SHP77 treated with DMSO at 0.1 percent for 48 hours (cell line): Measurements from ENCODE around the gene HSD11B1.
"Not testable (repeated sequence)": the region's sequence is repeated elsewhere in the genome, so short reads cannot be mapped to it uniquely, and the experiment has no call there.

Experiments
- DNase-seq: peaks from one replicate; lab custom pipeline; 2025; lab: John Stamatoyannopoulos, UW

HSD11B1 gene

GRCh38 chr1:209692296-209692695 is 12.3 kb upstream of the HSD11B1 start:
- DNase-seq, result no peak

- peak; percentile 14 for DNase-seq
Observed at GRCh38 chr1:209692745-209693504, 11.7 kb upstream of the HSD11B1 start.

- DNase-seq, result no peak
Observed at GRCh38 chr1:209696673-209697072, 8.0 kb upstream of the HSD11B1 start.

GRCh38 chr1:209697126-209697525 is 7.5 kb upstream of the HSD11B1 start:
- DNase-seq, result no peak

- not testable (repeated sequence) for DNase-seq
Observed at GRCh38 chr1:209700686-209701085, 4.0 kb upstream of the HSD11B1 start.

- DNase-seq, result no peak
Observed at GRCh38 chr1:209702832-209703231, 1.8 kb upstream of the HSD11B1 start.

- DNase-seq, result no peak
Observed at GRCh38 chr1:209703834-209704504, 677 bp upstream of the HSD11B1 start.

GRCh38 chr1:209705033-209705598 is 470 bp downstream of the HSD11B1 start:
- no peak for DNase-seq

GRCh38 chr1:209706622-209707021 is 2.0 kb downstream of the HSD11B1 start:
- no peak for DNase-seq

GRCh38 chr1:209707308-209707707 is 2.7 kb downstream of the HSD11B1 start:
- DNase-seq, result no peak

GRCh38 chr1:209708297-209708696 is 3.7 kb downstream of the HSD11B1 start:
- no peak for DNase-seq

- no peak for DNase-seq
Observed at GRCh38 chr1:209710093-209710492, 5.4 kb downstream of the HSD11B1 start.

- no peak for DNase-seq
Observed at GRCh38 chr1:209710847-209711246, 6.2 kb downstream of the HSD11B1 start.

GRCh38 chr1:209714338-209714737 is 9.7 kb downstream of the HSD11B1 start:
- DNase-seq, result no peak

- DNase-seq, result no peak
Observed at GRCh38 chr1:209715314-209715713, 10.7 kb downstream of the HSD11B1 start.

GRCh38 chr1:209717818-209718217 is 13.2 kb downstream of the HSD11B1 start:
- no peak for DNase-seq

- no peak for DNase-seq
Observed at GRCh38 chr1:209720326-209720725, 15.7 kb downstream of the HSD11B1 start.

GRCh38 chr1:209720826-209721225 is 16.2 kb downstream of the HSD11B1 start:
- no peak for DNase-seq

GRCh38 chr1:209721323-209721722 is 16.7 kb downstream of the HSD11B1 start:
- DNase-seq, result no peak

- no peak for DNase-seq
Observed at GRCh38 chr1:209723265-209723664, 18.6 kb downstream of the HSD11B1 start.

GRCh38 chr1:209723756-209724693 is 19.4 kb downstream of the HSD11B1 start:
- DNase-seq, result no peak

GRCh38 chr1:209727286-209727685 is 22.6 kb downstream of the HSD11B1 start:
- no peak for DNase-seq
